HepG2 (cell line): ENCODE results near the gene PXMP4. TPM values are rescaled to one million over a fixed set of nuclear protein-coding genes. Genes with fewer than 3 reads are reported as not detected.

Source experiments
- DR1 ChIP-seq: sonication (generic); formaldehyde crosslinking; IDR thresholded peaks from 2 replicates; pipeline ENCODE4 v1.8.0; 2021; ENCODE audit warnings: mild to moderate bottlenecking, missing genetic modification reagents, inconsistent platforms
- ELF4 ChIP-seq: sonication (generic); formaldehyde crosslinking; IDR thresholded peaks from 2 replicates; pipeline ENCODE4 v1.5.0; 2020; ENCODE audit warnings: missing genetic modification reagents, mild to moderate bottlenecking, moderate library complexity, borderline replicate concordance
- FOXC1 ChIP-seq: sonication (generic); formaldehyde crosslinking; IDR thresholded peaks from 2 replicates; pipeline ENCODE4 v1.8.0; 2022; ENCODE audit warnings: mild to moderate bottlenecking, missing genetic modification reagents, borderline replicate concordance
- MAFK ChIP-seq, 2 experiments: IDR thresholded peaks in 1 of 2; conservative IDR thresholded peaks in 1 of 2; 2 replicates each; pipeline ENCODE4 v1.6.1; 2011; ENCODE audit warnings: improper control_type of control experiment in 2 of 2, low read length in 2 of 2
- MAZ ChIP-seq, 2 experiments: sonication (generic) in 1 of 2; formaldehyde crosslinking in 1 of 2; IDR thresholded peaks; 2 replicates each; pipeline versions ENCODE4 v1.5.0 to v1.6.1; 2012 to 2020; ENCODE audit warnings: low read depth in 2 of 2, mild to moderate bottlenecking in 2 of 2, borderline replicate concordance in 1 of 2, improper control_type of control experiment in 1 of 2, low read length in 1 of 2, missing genetic modification reagents in 1 of 2, moderate library complexity in 1 of 2
- NR2C2 ChIP-seq: sonication (generic); formaldehyde crosslinking; IDR thresholded peaks from 2 replicates; pipeline ENCODE4 v1.4.0; 2020; ENCODE audit warnings: missing genetic modification reagents, mild to moderate bottlenecking, moderate library complexity, borderline replicate concordance
- NRL ChIP-seq: sonication (generic); formaldehyde crosslinking; IDR thresholded peaks from 2 replicates; pipeline ENCODE4 v1.5.0; 2020; ENCODE audit warnings: missing genetic modification reagents, mild to moderate bottlenecking, moderate library complexity, borderline replicate concordance
- PHB2 ChIP-seq: fragments of 450-650 bp; IDR thresholded peaks from 2 replicates; pipeline ENCODE4 v1.6.1; 2018; ENCODE audit not compliant: partially characterized antibody
- SIN3B ChIP-seq: fragments of 150-350 bp; IDR thresholded peaks from 2 replicates; pipeline ENCODE4 v1.6.1; 2014; ENCODE audit warnings: low read length
- SOX5 ChIP-seq: IDR thresholded peaks from 2 replicates; pipeline ENCODE4 v1.6.1; 2016; ENCODE audit warnings: borderline replicate concordance
- TMF1 ChIP-seq: sonication (generic); formaldehyde crosslinking; IDR thresholded peaks from 2 replicates; pipeline ENCODE4 v1.8.1; 2022; ENCODE audit warnings: low read depth, missing genetic modification reagents
- ZFP37 ChIP-seq: sonication (generic); formaldehyde crosslinking; IDR thresholded peaks from 2 replicates; pipeline ENCODE4 v1.4.0; 2020; ENCODE audit warnings: missing genetic modification reagents, borderline replicate concordance
- ZNF501 ChIP-seq: sonication (generic); formaldehyde crosslinking; IDR thresholded peaks from 2 replicates; pipeline ENCODE4 v1.5.1; 2020; ENCODE audit warnings: mild to moderate bottlenecking, moderate library complexity, missing genetic modification reagents
- ZNF598 ChIP-seq: sonication (generic); formaldehyde crosslinking; IDR thresholded peaks from 2 replicates; pipeline ENCODE4 v1.5.1; 2020; ENCODE audit warnings: mild to moderate bottlenecking, missing genetic modification reagents, borderline replicate concordance
- ZNF703 ChIP-seq: sonication (generic); formaldehyde crosslinking; IDR thresholded peaks from 2 replicates; pipeline ENCODE4 v1.5.1; 2020; ENCODE audit warnings: missing genetic modification reagents, mild to moderate bottlenecking, moderate library complexity, borderline replicate concordance
- ZNF839 ChIP-seq: sonication (generic); formaldehyde crosslinking; IDR thresholded peaks from 2 replicates; pipeline ENCODE4 v1.4.0; 2020; ENCODE audit warnings: missing genetic modification reagents, mild to moderate bottlenecking, borderline replicate concordance
- polyA plus RNA-seq, 8 experiments: library from polyadenylated mRNA; depleted of rRNA in 3 of 8; stranded (reverse) in 7 of 8; unstranded in 1 of 8; fragments of >200 nt; fragmentation: Illumina TruSeq in 4 of 8; extraction: Trizol in 4 of 8; gene quantifications; 2 replicates each; pipeline versions ENCODE4 v1.2.1 to v1.2.3, GENCODE V29; 2011 to 2016; ENCODE audit warnings: low read depth in 4 of 8, missing spikeins in 1 of 8, mixed read lengths in 1 of 8; ENCODE audit not compliant: insufficient read depth in 1 of 8
- total RNA-seq, 5 experiments: library from RNA; depleted of rRNA; stranded (reverse); fragments of >200 nt; fragmentation: Illumina TruSeq; extraction: Trizol; gene quantifications; 2 replicates each; pipeline ENCODE4 v1.2.3, GENCODE V29; 2016; ENCODE audit warnings: low read depth in 1 of 5
- TF ChIP-seq, protein P1 (sequence below): sonication (generic); formaldehyde crosslinking; IDR thresholded peaks from 2 replicates; pipeline ENCODE4 v1.8.1; 2022; ENCODE audit warnings: mild to moderate bottlenecking, missing genetic modification reagents
- TF ChIP-seq, protein P2 (sequence below): sonication (generic); formaldehyde crosslinking; IDR thresholded peaks from 2 replicates; pipeline ENCODE4 v1.4.0; 2020; ENCODE audit warnings: missing genetic modification reagents, borderline replicate concordance
- TF ChIP-seq, protein P3 (sequence below): sonication (generic); formaldehyde crosslinking; IDR thresholded peaks from 2 replicates; pipeline ENCODE4 v1.5.1; 2020; ENCODE audit warnings: missing genetic modification reagents, mild to moderate bottlenecking, borderline replicate concordance
- TF ChIP-seq, protein P4 (sequence below): sonication (generic); formaldehyde crosslinking; IDR thresholded peaks from 2 replicates; pipeline ENCODE4 v1.5.0; 2020; ENCODE audit warnings: mild to moderate bottlenecking, missing genetic modification reagents

The PXMP4 gene
- total and polyA plus RNA-seq, 2 of the 13 experiments (the other 11 are each of a cell fraction or from before 2014, with no cell fraction given): not detected

DNA sequence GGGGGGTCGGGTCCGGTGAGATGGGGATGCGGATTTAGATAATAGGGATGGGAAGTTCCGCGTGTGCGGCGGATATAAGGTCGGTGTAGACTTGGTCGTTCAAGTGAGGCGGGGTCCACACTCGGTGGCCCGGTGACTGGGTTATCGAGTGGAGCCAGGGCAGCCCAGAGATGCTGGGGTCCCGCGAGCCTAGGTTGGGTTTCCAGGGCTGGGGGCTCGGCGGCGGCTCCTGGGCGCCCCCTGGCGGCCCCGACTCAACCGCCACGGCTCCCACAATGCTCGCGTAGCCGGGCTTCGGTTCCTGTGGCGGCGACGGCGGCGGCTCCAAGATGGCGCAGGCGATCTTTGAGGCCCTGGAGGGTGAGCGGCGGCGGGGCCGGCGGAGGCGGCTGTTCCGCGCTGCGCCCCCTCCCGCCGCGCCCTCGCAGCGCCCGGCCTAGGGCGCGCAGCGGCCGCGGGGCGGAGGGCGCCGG, 11.6 kb upstream of the PXMP4 start, which contains the start of gene ZNF341 (continued):
- TF ChIP-seq MAFK (conservative IDR thresholded peaks at IDR 0.05 in 1 of 2, IDR thresholded peaks at IDR 0.05 in 1 of 2; ENCODE audit: low read length in 2 of 2) (no peak), ZNF598 (CRISPR knock-in tag) (peak; percentile 71; the same call in 1 of the 2 replicates), NR2C2 (CRISPR knock-in tag) (no peak), DR1 (CRISPR knock-in tag) (no peak), NRL (peak; percentile 9), PHB2 (no peak), ELF4 (no peak), ZNF703 (CRISPR knock-in tag) (peak; percentile 34; the same call in 1 of the 2 replicates), TMF1 (no peak), MAZ (IDR thresholded peaks at IDR 0.05; ENCODE audit: borderline replicate concordance, low read depth, low read length) (no peak), MAZ (CRISPR knock-in tag; IDR thresholded peaks at IDR 0.05; ENCODE audit: low read depth) (no peak), ZNF501 (peak; percentile 54; the same call in 1 of the 2 replicates), FOXC1 (CRISPR knock-in tag) (0 out of 2 replicates have a peak, but pooled peaks have one; percentile 2), SOX5 (CRISPR knock-in tag) (peak; percentile 34), ZNF839 (CRISPR knock-in tag) (0 out of 2 replicates have a peak, but pooled peaks have one; percentile 7), ZFP37 (peak; percentile 64; the same call in 1 of the 2 replicates), SIN3B (no peak)
- TF ChIP-seq, protein P1, sequence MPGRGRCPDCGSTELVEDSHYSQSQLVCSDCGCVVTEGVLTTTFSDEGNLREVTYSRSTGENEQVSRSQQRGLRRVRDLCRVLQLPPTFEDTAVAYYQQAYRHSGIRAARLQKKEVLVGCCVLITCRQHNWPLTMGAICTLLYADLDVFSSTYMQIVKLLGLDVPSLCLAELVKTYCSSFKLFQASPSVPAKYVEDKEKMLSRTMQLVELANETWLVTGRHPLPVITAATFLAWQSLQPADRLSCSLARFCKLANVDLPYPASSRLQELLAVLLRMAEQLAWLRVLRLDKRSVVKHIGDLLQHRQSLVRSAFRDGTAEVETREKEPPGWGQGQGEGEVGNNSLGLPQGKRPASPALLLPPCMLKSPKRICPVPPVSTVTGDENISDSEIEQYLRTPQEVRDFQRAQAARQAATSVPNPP (CRISPR knock-in tag): no peak
- TF ChIP-seq, protein P2, sequence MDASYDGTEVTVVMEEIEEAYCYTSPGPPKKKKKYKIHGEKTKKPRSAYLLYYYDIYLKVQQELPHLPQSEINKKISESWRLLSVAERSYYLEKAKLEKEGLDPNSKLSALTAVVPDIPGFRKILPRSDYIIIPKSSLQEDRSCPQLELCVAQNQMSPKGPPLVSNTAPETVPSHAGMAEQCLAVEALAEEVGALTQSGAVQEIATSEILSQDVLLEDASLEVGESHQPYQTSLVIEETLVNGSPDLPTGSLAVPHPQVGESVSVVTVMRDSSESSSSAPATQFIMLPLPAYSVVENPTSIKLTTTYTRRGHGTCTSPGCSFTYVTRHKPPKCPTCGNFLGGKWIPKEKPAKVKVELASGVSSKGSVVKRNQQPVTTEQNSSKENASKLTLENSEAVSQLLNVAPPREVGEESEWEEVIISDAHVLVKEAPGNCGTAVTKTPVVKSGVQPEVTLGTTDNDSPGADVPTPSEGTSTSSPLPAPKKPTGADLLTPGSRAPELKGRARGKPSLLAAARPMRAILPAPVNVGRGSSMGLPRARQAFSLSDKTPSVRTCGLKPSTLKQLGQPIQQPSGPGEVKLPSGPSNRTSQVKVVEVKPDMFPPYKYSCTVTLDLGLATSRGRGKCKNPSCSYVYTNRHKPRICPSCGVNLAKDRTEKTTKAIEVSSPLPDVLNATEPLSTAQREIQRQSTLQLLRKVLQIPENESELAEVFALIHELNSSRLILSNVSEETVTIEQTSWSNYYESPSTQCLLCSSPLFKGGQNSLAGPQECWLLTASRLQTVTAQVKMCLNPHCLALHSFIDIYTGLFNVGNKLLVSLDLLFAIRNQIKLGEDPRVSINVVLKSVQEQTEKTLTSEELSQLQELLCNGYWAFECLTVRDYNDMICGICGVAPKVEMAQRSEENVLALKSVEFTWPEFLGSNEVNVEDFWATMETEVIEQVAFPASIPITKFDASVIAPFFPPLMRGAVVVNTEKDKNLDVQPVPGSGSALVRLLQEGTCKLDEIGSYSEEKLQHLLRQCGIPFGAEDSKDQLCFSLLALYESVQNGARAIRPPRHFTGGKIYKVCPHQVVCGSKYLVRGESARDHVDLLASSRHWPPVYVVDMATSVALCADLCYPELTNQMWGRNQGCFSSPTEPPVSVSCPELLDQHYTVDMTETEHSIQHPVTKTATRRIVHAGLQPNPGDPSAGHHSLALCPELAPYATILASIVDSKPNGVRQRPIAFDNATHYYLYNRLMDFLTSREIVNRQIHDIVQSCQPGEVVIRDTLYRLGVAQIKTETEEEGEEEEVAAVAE (CRISPR knock-in tag): no peak; the same call in 1 of the 2 replicates
- TF ChIP-seq, protein P3, sequence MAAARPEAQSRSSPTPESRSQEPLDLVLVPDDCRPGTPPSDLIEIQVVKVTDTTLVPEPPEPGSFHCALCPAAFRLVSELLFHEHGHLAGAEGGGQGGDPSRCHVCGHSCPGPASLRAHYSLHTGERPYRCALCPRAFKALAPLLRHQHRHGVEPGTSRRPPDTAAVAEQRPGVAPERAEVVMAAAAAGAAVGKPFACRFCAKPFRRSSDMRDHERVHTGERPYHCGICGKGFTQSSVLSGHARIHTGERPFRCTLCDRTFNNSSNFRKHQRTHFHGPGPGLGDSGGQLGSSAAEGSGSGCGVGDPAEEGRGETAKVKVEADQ (CRISPR knock-in tag): no peak; the same call in 1 of the 2 replicates
- TF ChIP-seq, protein P4, sequence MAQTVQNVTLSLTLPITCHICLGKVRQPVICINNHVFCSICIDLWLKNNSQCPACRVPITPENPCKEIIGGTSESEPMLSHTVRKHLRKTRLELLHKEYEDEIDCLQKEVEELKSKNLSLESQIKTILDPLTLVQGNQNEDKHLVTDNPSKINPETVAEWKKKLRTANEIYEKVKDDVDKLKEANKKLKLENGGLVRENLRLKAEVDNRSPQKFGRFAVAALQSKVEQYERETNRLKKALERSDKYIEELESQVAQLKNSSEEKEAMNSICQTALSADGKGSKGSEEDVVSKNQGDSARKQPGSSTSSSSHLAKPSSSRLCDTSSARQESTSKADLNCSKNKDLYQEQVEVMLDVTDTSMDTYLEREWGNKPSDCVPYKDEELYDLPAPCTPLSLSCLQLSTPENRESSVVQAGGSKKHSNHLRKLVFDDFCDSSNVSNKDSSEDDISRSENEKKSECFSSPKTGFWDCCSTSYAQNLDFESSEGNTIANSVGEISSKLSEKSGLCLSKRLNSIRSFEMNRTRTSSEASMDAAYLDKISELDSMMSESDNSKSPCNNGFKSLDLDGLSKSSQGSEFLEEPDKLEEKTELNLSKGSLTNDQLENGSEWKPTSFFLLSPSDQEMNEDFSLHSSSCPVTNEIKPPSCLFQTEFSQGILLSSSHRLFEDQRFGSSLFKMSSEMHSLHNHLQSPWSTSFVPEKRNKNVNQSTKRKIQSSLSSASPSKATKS (CRISPR knock-in tag): no peak
